ENCODE results near the gene TTC28. TPM values are rescaled to one million over a fixed set of nuclear protein-coding genes. Genes with fewer than 3 reads are reported as not detected.

Gene TTC28
- total RNA-seq, 4 donors from 2014 or later = 43.8 to 130 (median 92.0) TPM

DNA sequence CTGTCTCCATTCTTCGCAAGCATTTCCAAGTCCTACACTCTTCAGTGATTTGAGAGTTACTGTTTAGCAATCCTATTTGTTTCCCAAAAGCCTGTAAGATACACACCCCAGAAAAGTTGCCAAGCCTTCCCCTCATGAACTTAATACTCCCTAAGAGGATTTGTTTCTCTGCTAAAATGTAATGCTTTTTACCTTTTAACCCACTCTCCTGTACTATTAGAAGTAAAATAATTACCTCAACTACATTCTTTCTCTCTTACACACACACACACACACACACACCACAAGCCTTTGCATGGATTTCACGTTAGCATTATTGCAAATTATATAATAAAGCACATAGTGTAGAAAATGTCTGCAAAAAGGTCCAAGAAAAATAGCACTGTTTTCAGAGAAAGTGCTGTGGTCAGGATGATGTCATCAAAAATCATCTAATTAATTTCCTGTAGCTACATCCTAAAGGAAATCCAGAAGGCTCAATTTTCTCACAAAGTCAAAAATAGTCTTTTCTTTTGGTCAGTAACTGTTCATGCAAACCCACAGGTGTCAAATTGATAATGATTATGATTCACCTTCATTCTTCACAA lies 396.5 kb downstream of the TTC28 start:
- no peaks in the 10 kb centered on the region for H3K27me3 ChIP-seq
- H3K4me3 ChIP-seq = no peak overlapping the region
- H3K9me3 ChIP-seq = no peaks in the 10 kb centered on the region
- no peak for DNase-seq
- H3K4me1 ChIP-seq = no peaks in the 10 kb centered on the region
- intact Hi-C loops (cut with DNase I; ENCODE audit: low total_unique reads) = no loop called here
- no peaks in the 10 kb centered on the region for H3K36me3 ChIP-seq
- H3K27ac ChIP-seq = no peak overlapping the region
- TF ChIP-seq POLR2A (IDR thresholded peaks at IDR 0.05) (no peak), CTCF (IDR thresholded peaks at IDR 0.05) (no peak)

GRCh38 chr22:28282405-28283067 lies 397.1 kb downstream of the TTC28 start:
- intact Hi-C loops (cut with DNase I; ENCODE audit: low total_unique reads) = no loop called here
- H3K27ac ChIP-seq = no peak overlapping the region
- no peak for DNase-seq
- H3K36me3 ChIP-seq = no peaks in the 10 kb centered on the region
- H3K27me3 ChIP-seq = no peaks in the 10 kb centered on the region
- no peaks in the 10 kb centered on the region for H3K9me3 ChIP-seq
- no peaks in the 10 kb centered on the region for H3K4me1 ChIP-seq
- no peak overlapping the region for H3K4me3 ChIP-seq
- TF ChIP-seq POLR2A (IDR thresholded peaks at IDR 0.05) (no peak), CTCF (IDR thresholded peaks at IDR 0.05) (no peak)

GRCh38 chr22:28279888-28280287 lies 399.8 kb downstream of the TTC28 start:
- intact Hi-C loops (cut with DNase I; ENCODE audit: low total_unique reads) = no loop called here

GRCh38 chr22:28269277-28269676 lies 410.4 kb downstream of the TTC28 start:
- DNase-seq = no peak
- no peak overlapping the region for H3K27ac ChIP-seq
- intact Hi-C loops (cut with DNase I; ENCODE audit: low total_unique reads) = no loop called here

More at GRCh38 chr22:28279888-28280287, 399.8 kb downstream of the TTC28 start:
- Histone ChIP-seq H3K9me3 (no peaks in the 10 kb centered on the region), H3K27ac (no peak overlapping the region), H3K4me1 (no peaks in the 10 kb centered on the region), H3K4me3 (no peak overlapping the region), H3K36me3 (no peaks in the 10 kb centered on the region), H3K27me3 (no peaks in the 10 kb centered on the region)
- DNase-seq = no peak
- TF ChIP-seq POLR2A (IDR thresholded peaks at IDR 0.05) (no peak), CTCF (IDR thresholded peaks at IDR 0.05) (no peak)

More at GRCh38 chr22:28269277-28269676, 410.4 kb downstream of the TTC28 start:
- Histone ChIP-seq H3K4me1 (peaks cover 0 to 4% of the 10 kb centered on the region in 2 donors), H3K4me3 (no peak overlapping the region), H3K27me3 (no peaks in the 10 kb centered on the region), H3K9me3 (no peaks in the 10 kb centered on the region), H3K36me3 (no peaks in the 10 kb centered on the region)
- TF ChIP-seq POLR2A (IDR thresholded peaks at IDR 0.05) (no peak), CTCF (IDR thresholded peaks at IDR 0.05) (no peak)

All from uterus (tissue), 4 donors.